KOPT-K1 (cell line): ENCODE results near the gene IL32.
A peak's percentile ranks its signal among the peaks of the same experiment; 100 is the strongest.
"Not testable (repeated sequence)": the region's sequence is repeated elsewhere in the genome, so short reads cannot be mapped to it uniquely, and the experiment has no call there.

Source experiments
- H3K27ac ChIP-seq: fragments of 200-600 bp; sonication (generic); 2 replicates; pipeline ENCODE4 v1.5.1; 2016; ENCODE audit warnings: antibody characterized with exemption, mild to moderate bottlenecking, low read depth, low read length; ENCODE audit not compliant: poor library complexity, severe bottlenecking
- H3K36me3 ChIP-seq: fragments of 200-600 bp; sonication (generic); 2 replicates; pipeline ENCODE4 v1.5.1; 2017; ENCODE audit warnings: antibody characterized with exemption, mild to moderate bottlenecking, low read length, moderate library complexity; ENCODE audit not compliant: insufficient read depth
- H3K9me3 ChIP-seq: fragments of 200-600 bp; sonication (generic); 2 replicates; pipeline ENCODE4 v1.5.1; 2017; ENCODE audit warnings: antibody characterized with exemption, low read length, mild to moderate bottlenecking; ENCODE audit not compliant: insufficient read depth, poor library complexity, severe bottlenecking

Gene IL32

DNA sequence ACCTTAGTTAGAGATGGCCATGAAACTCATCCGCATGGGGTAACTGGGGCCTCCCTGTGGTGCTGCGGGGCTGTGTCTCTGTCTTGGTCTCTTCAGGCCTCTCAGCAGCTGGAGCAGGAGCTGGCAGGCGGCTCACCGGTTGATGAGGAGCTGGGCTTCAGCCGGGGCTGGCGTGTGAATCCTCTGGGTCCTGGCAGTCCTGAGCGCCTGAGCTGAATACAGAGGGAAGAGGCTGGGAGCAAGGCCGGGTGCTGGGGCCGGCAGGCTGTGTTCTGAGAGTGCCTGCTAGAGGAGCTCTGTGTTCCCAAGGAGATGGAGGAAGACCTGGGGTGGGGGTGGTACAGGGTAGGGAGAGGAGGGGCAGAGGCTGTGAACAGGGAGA, 9.7 kb upstream of the IL32 start:
- peak overlapping the region; percentile 46 for H3K27ac ChIP-seq
- not testable (repeated sequence) for H3K36me3 ChIP-seq

DNA sequence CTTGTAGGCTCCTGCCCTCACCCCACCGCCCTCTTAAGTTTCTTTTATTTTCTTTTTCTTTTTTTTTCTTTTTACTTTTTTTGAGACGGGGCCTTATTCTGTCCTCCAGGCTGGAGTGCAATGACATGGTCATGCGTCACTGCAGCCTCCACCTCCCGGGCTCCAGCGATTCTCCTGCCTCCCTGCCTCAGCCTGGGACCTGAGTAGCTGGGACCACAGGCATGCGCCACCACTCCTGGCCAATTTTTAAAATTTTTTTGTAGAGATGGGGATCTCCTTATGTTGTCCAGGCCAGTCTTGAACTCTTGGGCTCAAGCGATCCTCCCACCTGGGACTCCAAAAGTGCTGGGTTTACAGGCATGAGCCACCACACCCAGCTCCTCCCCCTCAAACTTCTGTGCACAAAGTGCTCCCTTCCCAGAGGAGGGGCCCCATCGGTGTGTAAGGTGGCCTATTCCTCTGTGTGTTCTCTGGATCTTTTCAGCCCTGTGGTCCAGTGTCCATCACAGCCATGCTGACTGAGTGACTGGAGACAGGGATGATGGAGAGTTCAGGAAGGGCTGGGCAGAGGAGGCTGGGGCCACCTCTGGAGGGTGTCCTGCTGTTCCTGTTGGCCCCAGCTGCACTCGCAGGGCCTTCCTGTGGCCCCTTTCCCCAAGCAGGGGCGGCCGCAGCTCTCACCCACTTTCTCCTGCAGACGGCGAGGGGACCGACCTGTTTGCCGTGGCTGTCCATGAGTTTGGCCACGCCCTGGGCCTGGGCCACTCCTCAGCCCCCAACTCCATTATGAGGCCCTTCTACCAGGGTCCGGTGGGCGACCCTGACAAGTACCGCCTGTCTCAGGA, 8.9 kb upstream of the IL32 start:
- Histone ChIP-seq H3K9me3 (no peaks in the 10 kb centered on the region), H3K36me3 (peaks cover 8% of the 10 kb centered on the region; the same call in 1 of the 2 replicates)

More for the DNA sequence above, 9.7 kb upstream of the IL32 start:
- not testable (repeated sequence) for H3K9me3 ChIP-seq

DNA sequence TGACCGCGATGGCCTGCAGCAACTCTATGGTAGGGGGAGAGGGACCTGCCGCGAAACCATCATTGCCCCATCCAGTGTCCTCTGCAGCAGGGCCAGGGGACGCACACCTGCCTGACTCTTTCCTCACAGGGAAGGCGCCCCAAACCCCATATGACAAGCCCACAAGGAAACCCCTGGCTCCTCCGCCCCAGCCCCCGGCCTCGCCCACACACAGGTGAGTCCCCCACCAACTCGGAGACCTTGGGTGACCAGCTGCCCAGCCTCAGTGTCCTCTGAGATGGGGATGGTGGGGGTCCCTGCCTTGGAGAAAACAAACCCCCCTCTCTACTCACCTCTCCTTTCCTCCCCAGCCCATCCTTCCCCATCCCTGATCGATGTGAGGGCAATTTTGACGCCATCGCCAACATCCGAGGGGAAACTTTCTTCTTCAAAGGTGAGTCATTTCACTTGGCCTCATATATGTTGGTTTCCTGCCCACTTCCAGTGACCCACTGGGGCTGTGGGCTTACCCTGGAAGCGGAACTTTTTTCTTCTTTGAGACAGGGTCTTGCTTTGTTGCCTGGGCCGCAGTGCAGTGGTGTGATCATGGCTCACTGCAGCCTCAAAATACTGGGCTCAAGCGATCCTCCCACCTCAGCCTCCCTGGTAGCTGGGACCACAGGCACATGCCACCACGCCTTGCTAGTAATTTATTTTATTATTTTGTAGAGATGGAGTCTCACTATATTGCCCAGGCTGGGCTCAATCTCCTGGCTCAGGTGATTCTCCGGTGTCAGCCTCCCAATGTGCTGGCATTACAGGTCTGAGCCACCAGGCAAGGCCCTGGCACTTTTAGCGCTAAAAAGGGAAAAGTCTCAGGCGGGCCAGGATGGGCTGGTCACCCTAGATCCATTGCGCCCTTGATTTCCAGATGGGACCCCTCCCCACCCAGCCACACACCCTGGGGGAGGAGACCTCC, 8.0 kb upstream of the IL32 start:
- no peaks in the 10 kb centered on the region for H3K9me3 ChIP-seq
- no peak overlapping the region for H3K27ac ChIP-seq
- peaks cover 8% of the 10 kb centered on the region; the same call in 1 of the 2 replicates for H3K36me3 ChIP-seq

More for the DNA sequence above, 8.9 kb upstream of the IL32 start:
- no peak overlapping the region for H3K27ac ChIP-seq

DNA sequence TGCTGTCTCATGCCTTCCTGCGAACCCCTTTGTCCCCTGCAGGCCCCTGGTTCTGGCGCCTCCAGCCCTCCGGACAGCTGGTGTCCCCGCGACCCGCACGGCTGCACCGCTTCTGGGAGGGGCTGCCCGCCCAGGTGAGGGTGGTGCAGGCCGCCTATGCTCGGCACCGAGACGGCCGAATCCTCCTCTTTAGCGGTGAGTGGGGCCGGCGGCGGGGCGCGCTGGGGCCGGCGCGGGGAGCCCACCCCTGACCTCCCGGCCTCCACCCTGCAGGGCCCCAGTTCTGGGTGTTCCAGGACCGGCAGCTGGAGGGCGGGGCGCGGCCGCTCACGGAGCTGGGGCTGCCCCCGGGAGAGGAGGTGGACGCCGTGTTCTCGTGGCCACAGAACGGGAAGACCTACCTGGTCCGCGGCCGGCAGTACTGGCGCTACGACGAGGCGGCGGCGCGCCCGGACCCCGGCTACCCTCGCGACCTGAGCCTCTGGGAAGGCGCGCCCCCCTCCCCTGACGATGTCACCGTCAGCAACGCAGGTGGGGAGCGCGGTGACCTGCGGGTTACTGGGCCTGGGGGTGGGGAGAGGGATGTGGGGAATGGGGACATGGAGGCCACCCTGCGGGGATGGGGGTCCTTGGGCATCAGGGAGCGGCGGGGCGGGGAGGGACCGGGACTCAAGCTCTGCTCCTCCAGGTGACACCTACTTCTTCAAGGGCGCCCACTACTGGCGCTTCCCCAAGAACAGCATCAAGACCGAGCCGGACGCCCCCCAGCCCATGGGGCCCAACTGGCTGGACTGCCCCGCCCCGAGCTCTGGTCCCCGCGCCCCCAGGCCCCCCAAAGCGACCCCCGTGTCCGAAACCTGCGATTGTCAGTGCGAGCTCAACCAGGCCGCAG, 7.1 kb upstream of the IL32 start:
- no peaks in the 10 kb centered on the region for H3K9me3 ChIP-seq
- peak overlapping the region; percentile 80 for H3K27ac ChIP-seq
- peaks cover 8% of the 10 kb centered on the region; the same call in 1 of the 2 replicates for H3K36me3 ChIP-seq

DNA sequence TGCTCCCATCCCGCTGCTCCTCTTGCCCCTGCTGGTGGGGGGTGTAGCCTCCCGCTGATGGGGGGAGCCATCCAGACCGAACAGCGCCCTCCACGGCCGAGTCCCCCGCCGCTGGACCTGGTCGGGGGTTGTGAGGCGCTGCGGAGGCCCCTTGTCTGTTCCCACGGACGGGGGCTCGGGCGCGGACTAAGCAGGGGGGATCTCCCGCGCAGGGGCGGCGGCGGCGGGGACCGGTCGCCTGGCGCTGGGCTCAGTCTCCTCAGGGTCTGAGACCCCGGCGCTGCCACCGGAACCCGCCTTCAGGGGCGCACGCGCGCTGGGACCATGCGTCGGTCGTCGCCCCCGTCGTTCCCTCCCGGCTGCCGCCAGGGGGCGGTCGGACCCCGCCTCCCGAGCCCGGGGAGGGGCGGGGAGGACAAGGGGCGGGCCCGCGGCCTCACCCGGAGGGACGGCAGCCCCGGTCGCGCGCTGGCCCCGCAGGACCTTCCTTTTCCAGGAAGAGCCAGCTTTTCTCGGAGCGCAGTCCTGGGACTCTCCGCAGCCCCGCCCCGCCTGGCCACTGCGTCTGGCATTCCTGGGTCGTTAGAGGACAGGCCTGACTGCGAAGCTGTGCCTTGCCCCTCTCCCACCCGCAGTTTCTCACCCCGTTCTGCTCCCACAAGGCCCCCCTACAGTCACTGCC, 6.3 kb upstream of the IL32 start:
- Histone ChIP-seq H3K27ac (peak overlapping the region; percentile 80), H3K9me3 (no peaks in the 10 kb centered on the region), H3K36me3 (peaks cover 2% of the 10 kb centered on the region; the same call in 1 of the 2 replicates)

DNA sequence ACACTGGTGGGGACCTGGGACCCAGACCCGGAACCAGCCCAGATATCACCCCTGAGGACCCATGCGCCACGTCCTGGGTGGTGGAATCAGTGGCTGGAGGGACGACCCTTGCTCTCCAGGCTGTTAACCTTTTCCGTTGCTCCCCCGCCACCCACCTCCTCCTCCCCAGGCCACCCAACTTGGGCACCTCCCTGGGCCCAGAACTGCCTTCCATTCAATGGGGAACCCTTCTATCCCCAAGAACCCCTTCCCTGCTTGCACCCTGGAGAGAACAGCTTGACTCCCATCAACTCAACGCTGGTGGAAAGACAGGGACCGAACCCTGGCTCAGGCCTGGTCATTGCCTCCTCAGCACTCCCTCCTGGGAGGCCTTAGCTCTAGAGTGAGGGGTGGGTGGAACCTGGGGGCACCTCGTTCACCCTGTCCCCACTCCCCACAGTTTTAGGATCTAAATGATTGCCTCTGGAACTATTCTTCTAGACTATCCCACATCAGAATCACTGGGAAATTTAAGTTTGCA, 5.7 kb upstream of the IL32 start:
- Histone ChIP-seq H3K27ac (peak overlapping the region; percentile 80), H3K9me3 (no peaks in the 10 kb centered on the region)

DNA sequence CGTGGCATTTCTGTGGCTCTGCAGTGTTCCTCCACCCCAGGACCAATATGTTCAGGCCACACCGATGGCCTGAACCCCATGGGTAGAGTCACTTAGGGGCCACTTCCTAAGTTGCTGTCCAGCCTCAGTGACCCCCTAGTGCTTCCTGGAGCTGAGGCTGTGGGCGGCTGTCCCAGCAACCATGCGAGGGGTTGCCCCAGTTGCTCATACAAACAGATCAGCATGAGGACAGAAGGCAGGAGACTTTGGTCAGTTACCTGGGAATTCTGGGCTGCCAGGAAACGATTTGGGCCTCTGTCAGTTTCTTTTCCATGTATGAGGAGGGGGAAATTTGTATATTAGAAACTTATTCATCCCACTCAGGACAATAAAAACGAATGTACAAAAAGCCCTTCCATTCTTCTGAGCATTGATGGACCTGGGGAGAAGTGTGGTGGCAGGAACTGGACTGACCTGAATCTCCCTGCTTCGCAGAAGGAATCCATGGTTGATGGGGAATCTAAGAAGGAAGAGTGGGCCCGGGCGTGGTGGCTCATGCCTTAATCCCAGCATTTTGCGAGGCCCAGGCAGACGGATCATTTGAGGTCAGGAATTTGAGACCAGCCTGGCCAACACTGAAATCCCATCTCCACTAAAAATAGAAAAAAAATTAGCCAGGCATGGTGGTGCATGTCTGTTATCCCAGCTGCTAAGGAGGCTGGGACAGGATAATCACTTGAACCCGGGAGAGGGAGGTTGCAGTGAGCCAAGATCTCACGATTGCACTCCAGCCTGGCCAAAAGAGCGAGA, 4.9 kb upstream of the IL32 start:
- Histone ChIP-seq H3K9me3 (no peaks in the 10 kb centered on the region), H3K36me3 (no peaks in the 10 kb centered on the region; the same call in 1 of the 2 replicates), H3K27ac (peak overlapping the region; percentile 80)

More for the DNA sequence above, 5.7 kb upstream of the IL32 start:
- H3K36me3 ChIP-seq, result no peaks in the 10 kb centered on the region; the same call in 1 of the 2 replicates

DNA sequence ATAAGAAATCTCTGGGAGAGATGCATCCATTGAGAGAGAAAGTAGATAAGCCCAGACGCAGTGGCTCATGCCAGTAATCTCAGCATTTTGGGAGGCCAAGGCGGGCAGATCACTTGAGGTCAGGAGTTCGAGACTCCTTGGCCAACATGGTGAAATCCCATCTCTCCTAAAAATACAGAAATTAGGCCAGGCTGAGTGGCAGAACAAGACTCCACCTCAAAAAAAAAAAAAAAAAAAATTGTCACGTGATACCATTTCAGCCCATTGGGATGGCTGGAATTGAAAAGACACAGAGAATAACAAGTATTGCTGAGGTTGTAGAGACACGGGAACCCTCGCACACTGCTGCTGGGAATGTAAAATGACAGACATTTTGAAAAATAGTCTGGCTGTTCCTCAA, 2.9 kb upstream of the IL32 start:
- no peak overlapping the region for H3K27ac ChIP-seq
- peaks cover 4% of the 10 kb centered on the region; the same call in 1 of the 2 replicates for H3K36me3 ChIP-seq
- H3K9me3 ChIP-seq, result no peaks in the 10 kb centered on the region

DNA sequence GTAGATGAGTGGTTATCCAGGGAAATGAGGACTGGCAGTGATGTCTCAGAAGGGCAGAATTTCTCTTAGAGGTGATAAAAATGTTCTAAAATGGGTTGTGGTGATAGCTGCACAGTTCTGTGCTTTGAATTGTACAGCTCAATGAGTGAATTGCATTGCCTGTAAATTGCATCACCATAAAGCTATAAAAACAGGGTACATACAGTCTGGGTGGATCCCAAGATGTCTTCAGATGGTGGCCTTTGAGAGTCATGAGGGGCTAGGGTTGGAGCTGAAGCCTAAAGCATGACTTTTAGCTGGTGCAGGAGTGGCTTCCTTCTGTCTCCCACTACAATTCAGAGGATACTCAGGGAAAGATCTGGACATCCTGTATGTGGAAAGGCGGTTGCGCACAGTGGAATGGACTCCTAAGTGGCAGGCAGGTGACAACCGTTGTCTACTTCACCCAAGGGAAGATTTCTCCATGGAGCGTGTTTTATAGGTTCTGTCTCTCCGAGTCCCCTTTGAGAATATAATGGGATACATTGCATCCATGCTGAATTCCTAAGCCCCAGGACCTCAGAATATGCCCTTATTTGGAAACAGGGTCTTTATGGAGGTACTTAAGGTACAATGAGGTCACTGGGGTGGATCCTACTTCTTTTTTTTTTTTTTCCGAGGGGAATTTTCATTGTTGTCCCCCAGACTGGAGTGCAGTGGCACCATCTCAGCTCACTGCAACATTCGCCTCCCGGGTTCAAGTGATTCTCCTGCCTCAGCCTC, 1.6 kb upstream of the IL32 start:
- H3K27ac ChIP-seq, result no peak overlapping the region
- peaks cover 17% of the 10 kb centered on the region for H3K36me3 ChIP-seq
- H3K9me3 ChIP-seq, result no peaks in the 10 kb centered on the region

DNA sequence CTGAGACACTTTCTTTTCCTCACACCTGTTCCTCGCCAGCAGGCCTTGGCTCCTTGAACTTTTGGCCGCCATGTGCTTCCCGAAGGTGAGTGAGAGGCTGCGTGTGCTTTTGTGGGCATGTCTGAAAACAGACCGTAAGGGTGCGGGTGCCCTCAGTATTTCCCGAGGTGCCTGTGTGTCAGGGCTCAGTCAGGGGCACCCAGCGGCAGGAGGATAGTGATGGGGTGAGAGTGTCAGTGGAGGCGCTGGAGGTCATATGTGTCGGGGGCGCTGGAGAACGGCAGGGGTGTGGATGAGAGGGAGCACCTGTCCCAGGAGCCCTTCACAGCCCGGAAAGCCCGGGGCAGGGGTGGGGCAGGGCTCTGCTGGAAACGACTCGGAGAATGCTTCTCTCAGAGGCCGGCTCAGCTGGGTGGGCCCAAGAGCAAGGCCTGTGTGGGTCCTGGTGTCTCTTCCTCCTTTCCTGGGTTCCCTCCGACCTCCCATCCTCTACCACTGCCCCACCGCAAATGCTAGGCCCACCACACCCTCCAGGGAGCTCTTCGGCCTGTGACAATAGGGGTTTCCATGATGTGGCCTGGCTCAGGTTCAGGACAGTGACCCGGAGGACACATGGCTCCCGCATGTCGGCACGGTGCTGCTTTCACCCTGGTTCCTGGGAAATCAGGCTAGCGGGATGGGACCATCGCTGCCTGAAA, 451 bp downstream of the IL32 start:
- Histone ChIP-seq H3K9me3 (no peaks in the 10 kb centered on the region), H3K36me3 (peaks cover 28% of the 10 kb centered on the region), H3K27ac (peak overlapping the region; percentile 76)

DNA sequence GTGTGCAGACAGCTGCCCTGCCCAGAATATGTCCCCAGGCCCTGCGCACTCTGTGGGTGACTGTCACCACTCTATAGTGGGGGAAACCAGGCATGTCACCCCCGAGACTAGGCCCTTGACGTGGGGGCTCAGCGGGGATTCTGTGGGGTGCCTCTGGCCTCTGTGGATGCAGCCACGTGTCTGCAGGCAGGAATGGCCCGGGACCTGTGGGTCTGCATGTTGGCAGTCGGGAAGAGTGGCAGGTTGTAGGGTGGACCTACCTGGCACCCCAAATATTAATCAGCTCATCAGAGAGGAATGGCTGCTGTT, 954 bp downstream of the IL32 start:
- H3K9me3 ChIP-seq, result no peaks in the 10 kb centered on the region
- peak overlapping the region; percentile 76 for H3K27ac ChIP-seq
- peaks cover 28% of the 10 kb centered on the region for H3K36me3 ChIP-seq

DNA sequence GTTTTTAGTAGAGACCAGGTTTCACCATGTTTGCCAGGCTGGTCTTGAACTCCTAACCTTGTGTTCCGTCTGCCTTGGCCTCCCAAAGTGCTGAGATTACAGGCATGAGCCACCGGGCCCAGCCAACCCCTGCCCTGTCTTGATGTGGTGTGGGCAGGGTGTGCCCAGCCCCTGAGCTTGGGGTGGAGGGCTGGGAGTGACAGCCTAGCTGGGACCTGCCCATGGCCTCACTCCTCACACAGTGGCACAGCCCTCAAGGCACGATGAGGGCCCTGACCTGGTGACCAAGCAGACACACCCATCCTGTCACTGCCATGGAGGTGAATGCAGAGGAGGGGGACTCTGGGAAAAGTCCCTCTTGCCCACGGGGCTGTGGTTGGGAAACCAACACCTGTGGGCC, 3.0 kb downstream of the IL32 start:
- Histone ChIP-seq H3K27ac (peak overlapping the region; percentile 76), H3K9me3 (no peaks in the 10 kb centered on the region)

More for the DNA sequence above, 3.0 kb downstream of the IL32 start:
- peaks cover 28% of the 10 kb centered on the region for H3K36me3 ChIP-seq
